ENCODE results near the gene ZNF397.
A peak's percentile ranks its signal among the peaks of the same experiment; 100 is the strongest.

- TF ChIP-seq ZFP30 (CRISPR knock-in tag; IDR thresholded peaks at IDR 0.05) (no peak), BACH2 (CRISPR knock-in tag; IDR thresholded peaks at IDR 0.05; ENCODE audit: borderline replicate concordance) (no peak), TSHZ2 (CRISPR knock-in tag; IDR thresholded peaks at IDR 0.05) (peak; percentile 52; the same call in 1 of the 2 replicates), PPARA (CRISPR knock-in tag; IDR thresholded peaks at IDR 0.05; ENCODE audit: borderline replicate concordance) (no peak), PATZ1 (CRISPR knock-in tag; IDR thresholded peaks at IDR 0.05; ENCODE audit: borderline replicate concordance) (no peak), ARNTL (CRISPR knock-in tag; IDR thresholded peaks at IDR 0.05; ENCODE audit: borderline replicate concordance, low read depth) (no peak), RARB (CRISPR knock-in tag; IDR thresholded peaks at IDR 0.05) (no peak), GLIS3 (CRISPR knock-in tag; IDR thresholded peaks at IDR 0.05) (no peak)
Measured at GRCh38 chr18:35201256-35201931, 39.4 kb upstream of the ZNF397 start.

Measured in SK-N-SH treated with all-trans-retinoic acid at 6 μM for 48 hours (cell line).